GM18511 (cell line): ENCODE data around the gene PWP2.
A peak's percentile ranks its signal among the peaks of the same experiment; 100 is the strongest.
"Not testable (repeated sequence)": the region's sequence is repeated elsewhere in the genome, so short reads cannot be mapped to it uniquely, and the experiment has no call there.

Experiments used
- ATAC-seq: cut with Tn5 transposase; IDR thresholded peaks from one replicate; pipeline ENCODE4 v1.9.1; 2021; ENCODE audit warnings: mild to moderate bottlenecking, moderate library complexity; ENCODE audit not compliant: unreplicated experiment

The PWP2 gene

GRCh38 chr21:44159349-44160297 lies 52.4 kb downstream of the PWP2 start:
- ATAC-seq, result not testable (repeated sequence)

GRCh38 chr21:44160298-44160672 lies 53.1 kb downstream of the PWP2 start:
- ATAC-seq, result not testable (repeated sequence)

GRCh38 chr21:44160821-44161220 lies 53.6 kb downstream of the PWP2 start:
- not testable (repeated sequence) for ATAC-seq

GRCh38 chr21:44163167-44163653 lies 56.0 kb downstream of the PWP2 start:
- not testable (repeated sequence) for ATAC-seq

- not testable (repeated sequence) for ATAC-seq
Observed at GRCh38 chr21:44165933-44166332, 58.7 kb downstream of the PWP2 start.

- ATAC-seq, result not testable (repeated sequence)
Observed at GRCh38 chr21:44167527-44167926, 60.3 kb downstream of the PWP2 start.

GRCh38 chr21:44170326-44170725 lies 63.1 kb downstream of the PWP2 start:
- ATAC-seq, result not testable (repeated sequence)

GRCh38 chr21:44170863-44171262 lies 63.7 kb downstream of the PWP2 start:
- not testable (repeated sequence) for ATAC-seq

GRCh38 chr21:44171962-44172572 lies 64.9 kb downstream of the PWP2 start:
- ATAC-seq, result not testable (repeated sequence)

GRCh38 chr21:44172741-44173140 lies 65.5 kb downstream of the PWP2 start:
- ATAC-seq, result not testable (repeated sequence)

GRCh38 chr21:44175189-44175588 lies 68.0 kb downstream of the PWP2 start:
- ATAC-seq, result peak; percentile 68

- ATAC-seq, result not testable (repeated sequence)
Observed at GRCh38 chr21:44176127-44176526, 68.9 kb downstream of the PWP2 start.
